Mucosa of descending colon (tissue), 3 donors: Measurements from ENCODE around the gene C1orf21. TPM values are rescaled to one million over a fixed set of nuclear protein-coding genes. Genes with fewer than 3 reads are reported as not detected.

Experiments
- ATAC-seq: fragments of 200-7000 bp; cut with Tn5 transposase; one replicate; pipeline ENCODE4 v1.9.1; 2020; ENCODE audit warnings: mild to moderate bottlenecking, moderate library complexity
- DNase-seq, 3 donors: peaks; one replicate each; pipeline ENCODE4 v3.0.0-alpha.2; 2020
- H3K36me3 ChIP-seq: fragments of 200-600 bp; one replicate; pipeline ENCODE4 v1.8.0; 2021; ENCODE audit warnings: low read depth, mild to moderate bottlenecking
- H3K4me1 ChIP-seq: fragments of 200-600 bp; one replicate; pipeline ENCODE4 v1.8.0; 2021; ENCODE audit warnings: low read depth, mild to moderate bottlenecking
- H3K4me3 ChIP-seq: fragments of 200-600 bp; one replicate; pipeline ENCODE4 v1.8.0; 2021; ENCODE audit warnings: mild to moderate bottlenecking
- H3K9me3 ChIP-seq: fragments of 200-600 bp; one replicate; pipeline ENCODE4 v1.8.0; 2021; ENCODE audit warnings: mild to moderate bottlenecking
- CTCF ChIP-seq: fragments of 200-600 bp; IDR thresholded peaks from one replicate; pipeline ENCODE4 v1.8.0; 2022; ENCODE audit warnings: antibody characterized with exemption, mild to moderate bottlenecking
- intact Hi-C, 2 donors: fragments of 100-400 bp; cut with DNase I in 1 of 2; cut with micrococcal nuclease in 1 of 2; formaldehyde crosslinking; loops; one replicate each; pipeline versions ENCODE4 v1.11.0 to v1.11.1; 2022; cut with DNase I, micrococcal nuclease
- total RNA-seq, 3 donors: library from RNA; stranded (reverse); fragmentation: NEBNext Ultra II Directional in 2 of 3; extraction: Animal tissue kit (Norgen Biotek cat#: 25700) in 2 of 3; gene quantifications; one replicate each; pipeline versions ENCODE4 v1.2.1 to v1.2.4, GENCODE V29; 2021 to 2023
- donor health status: DM: no; HTN: no; CAD: no; lungs with moderate emphysema.
- donor health status: DM: no; HTN: no; CAD: no.
- donor health status: DM: no; HTN: yes; CAD: no.

C1orf21 gene
- total RNA-seq, 3 donors from 2014 or later = 70.9 to 109 (median 96.8) TPM

- TF ChIP-seq CTCF = no peak
- DNase-seq (peak; percentile 62 to 69 (median 69)), ATAC-seq (peak; percentile 41)
- Histone ChIP-seq H3K4me3 (peak overlapping the region; percentile 82), H3K4me1 (peaks cover 11% of the 10 kb centered on the region), H3K9me3 (no peaks in the 10 kb centered on the region), H3K36me3 (no peaks in the 10 kb centered on the region)
- intact Hi-C loops = no loop called here
Measured at GRCh38 chr1:184387476-184388318, 868 bp downstream of the C1orf21 start.

GRCh38 chr1:184388319-184388889 is 1.6 kb downstream of the C1orf21 start:
- no peaks in the 10 kb centered on the region for H3K9me3 ChIP-seq
- peaks cover 11% of the 10 kb centered on the region for H3K4me1 ChIP-seq
- TF ChIP-seq CTCF = no peak
- peak overlapping the region; percentile 82 for H3K4me3 ChIP-seq
- DNase-seq (peak in 1 of 3 donors; percentile 41), ATAC-seq (peak; percentile 20)
- intact Hi-C loops = no loop called here
- no peaks in the 10 kb centered on the region for H3K36me3 ChIP-seq

- Histone ChIP-seq H3K4me1 (peaks cover 11% of the 10 kb centered on the region), H3K4me3 (no peak overlapping the region), H3K9me3 (no peaks in the 10 kb centered on the region), H3K36me3 (no peaks in the 10 kb centered on the region)
- TF ChIP-seq CTCF = no peak
- DNase-seq = no peak
- no peak for ATAC-seq
- intact Hi-C loops = no loop called here
Measured at GRCh38 chr1:184388971-184389370, 2.1 kb downstream of the C1orf21 start.

GRCh38 chr1:184389446-184389845 is 2.6 kb downstream of the C1orf21 start:
- no peak overlapping the region for H3K4me3 ChIP-seq
- H3K4me1 ChIP-seq = peaks cover 11% of the 10 kb centered on the region
- no peak for TF ChIP-seq CTCF
- no peaks in the 10 kb centered on the region for H3K9me3 ChIP-seq
- intact Hi-C loops = no loop called here
- ATAC-seq (no peak), DNase-seq (no peak)
- no peaks in the 10 kb centered on the region for H3K36me3 ChIP-seq

GRCh38 chr1:184390889-184391288 is 4.1 kb downstream of the C1orf21 start:
- H3K36me3 ChIP-seq = no peaks in the 10 kb centered on the region
- ATAC-seq (no peak), DNase-seq (no peak)
- no peaks in the 10 kb centered on the region for H3K9me3 ChIP-seq
- no peak for TF ChIP-seq CTCF
- intact Hi-C loops = no loop called here
- no peak overlapping the region for H3K4me3 ChIP-seq
- peaks cover 11% of the 10 kb centered on the region for H3K4me1 ChIP-seq
